Hepatocyte (in vitro differentiated cells): ENCODE data around the gene PPOX.

Experiments used
- EZH2 ChIP-seq: fragments of 200-600 bp; sonication (generic); IDR thresholded peaks from 2 replicates; pipeline ENCODE4 v1.6.1; 2016; ENCODE audit warnings: antibody characterized with exemption, mild to moderate bottlenecking, borderline replicate concordance
- TF ChIP-seq, protein P1 (sequence below): fragments of 200-600 bp; sonication (generic); IDR thresholded peaks from 2 replicates; pipeline ENCODE4 v1.5.1; 2016; ENCODE audit warnings: antibody characterized with exemption, mild to moderate bottlenecking; ENCODE audit not compliant: poor library complexity

DNA sequence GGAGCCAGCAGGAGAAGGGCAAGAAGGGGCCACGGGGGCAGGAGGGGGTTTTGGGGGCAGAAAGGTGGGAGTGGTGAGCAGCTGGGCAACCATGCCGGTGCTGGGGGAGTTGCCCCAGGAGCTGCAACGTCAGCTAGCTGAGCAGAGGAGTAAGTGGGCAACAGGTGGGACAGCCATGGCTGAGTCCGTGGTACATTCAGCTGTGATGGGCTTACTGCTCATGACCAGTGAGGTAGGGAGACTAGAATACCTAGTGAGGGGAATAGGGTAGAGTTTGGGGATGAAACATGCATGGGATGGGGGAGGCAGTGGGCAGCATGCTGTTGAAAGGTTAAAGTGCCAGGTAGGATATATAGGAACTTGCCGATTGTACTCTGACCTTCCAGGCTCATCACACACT is 4.6 kb upstream of the PPOX start:
- TF ChIP-seq, protein P1, sequence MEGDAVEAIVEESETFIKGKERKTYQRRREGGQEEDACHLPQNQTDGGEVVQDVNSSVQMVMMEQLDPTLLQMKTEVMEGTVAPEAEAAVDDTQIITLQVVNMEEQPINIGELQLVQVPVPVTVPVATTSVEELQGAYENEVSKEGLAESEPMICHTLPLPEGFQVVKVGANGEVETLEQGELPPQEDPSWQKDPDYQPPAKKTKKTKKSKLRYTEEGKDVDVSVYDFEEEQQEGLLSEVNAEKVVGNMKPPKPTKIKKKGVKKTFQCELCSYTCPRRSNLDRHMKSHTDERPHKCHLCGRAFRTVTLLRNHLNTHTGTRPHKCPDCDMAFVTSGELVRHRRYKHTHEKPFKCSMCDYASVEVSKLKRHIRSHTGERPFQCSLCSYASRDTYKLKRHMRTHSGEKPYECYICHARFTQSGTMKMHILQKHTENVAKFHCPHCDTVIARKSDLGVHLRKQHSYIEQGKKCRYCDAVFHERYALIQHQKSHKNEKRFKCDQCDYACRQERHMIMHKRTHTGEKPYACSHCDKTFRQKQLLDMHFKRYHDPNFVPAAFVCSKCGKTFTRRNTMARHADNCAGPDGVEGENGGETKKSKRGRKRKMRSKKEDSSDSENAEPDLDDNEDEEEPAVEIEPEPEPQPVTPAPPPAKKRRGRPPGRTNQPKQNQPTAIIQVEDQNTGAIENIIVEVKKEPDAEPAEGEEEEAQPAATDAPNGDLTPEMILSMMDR: no peak
- no peak for TF ChIP-seq EZH2
